WTC11 (cell line): Measurements from ENCODE around the gene CPHXL. TPM values are rescaled to one million over a fixed set of nuclear protein-coding genes. Genes with fewer than 3 reads are reported as not detected.

Source experiments
- ATAC-seq: fragments of 200-7000 bp; cut with Tn5 transposase; 2 replicates; pipeline ENCODE4 v1.10.0; 2021; ENCODE audit warnings: mild to moderate bottlenecking, moderate library complexity
- CTCF ChIA-PET: fragments of 300-600 bp; sonication (Branson Sonifier 250); formaldehyde crosslinking; loops from one replicate; lab custom pipeline; 2021; ENCODE audit warnings: antibody characterized with exemption; lab: Charles Lee
- POLR2A ChIA-PET: fragments of 350-600 bp; sonication (Branson Sonifier 250); formaldehyde crosslinking; loops from one replicate; lab custom pipeline; 2021; ENCODE audit warnings: antibody characterized with exemption; lab: Charles Lee
- DNase-seq: peaks from one replicate; pipeline ENCODE4 v3.0.0; 2021; ENCODE audit warnings: low spot score
- H3K27ac Mint-ChIP-seq: 2 replicates; pipeline ENCODE4 v1.8.0; 2021; ENCODE audit warnings: mixed read lengths
- H3K27me3 Mint-ChIP-seq: 2 replicates; pipeline ENCODE4 v1.8.0; 2021; ENCODE audit warnings: low read depth, mild to moderate bottlenecking, moderate library complexity, mixed read lengths
- H3K36me3 Mint-ChIP-seq: 2 replicates; pipeline ENCODE4 v1.8.0; 2021; ENCODE audit warnings: mixed read lengths
- H3K4me1 Mint-ChIP-seq: 2 replicates; pipeline ENCODE4 v1.8.0; 2022; ENCODE audit warnings: mixed read lengths
- H3K4me3 Mint-ChIP-seq: 2 replicates; pipeline ENCODE4 v1.8.0; 2021; ENCODE audit warnings: mild to moderate bottlenecking, moderate library complexity, mixed read lengths
- H3K9me3 Mint-ChIP-seq: 2 replicates; pipeline ENCODE4 v1.8.0; 2021; ENCODE audit warnings: mixed read lengths
- ATF2 ChIP-seq: sonication (generic); formaldehyde crosslinking; IDR thresholded peaks from 2 replicates; pipeline ENCODE4 v1.8.1; 2022; ENCODE audit warnings: low read depth, missing genetic modification reagents, borderline replicate concordance
- CREM ChIP-seq: sonication (generic); formaldehyde crosslinking; IDR thresholded peaks from 2 replicates; pipeline ENCODE4 v1.8.1; 2022; ENCODE audit warnings: mild to moderate bottlenecking, missing genetic modification reagents, moderate library complexity
- E2F4 ChIP-seq: sonication (generic); formaldehyde crosslinking; IDR thresholded peaks from 2 replicates; pipeline ENCODE4 v1.8.1; 2022; ENCODE audit warnings: low read depth, mild to moderate bottlenecking, moderate library complexity, missing genetic modification reagents, borderline replicate concordance
- ERG ChIP-seq: fragments of 250-450 bp; sonication (Bioruptor Pico); IDR thresholded peaks from 2 replicates; pipeline ENCODE4 v1.8.0; 2021; ENCODE audit warnings: mild to moderate bottlenecking
- ESRRA ChIP-seq: sonication (generic); formaldehyde crosslinking; IDR thresholded peaks from 2 replicates; pipeline ENCODE4 v1.8.1; 2022; ENCODE audit warnings: mild to moderate bottlenecking, missing genetic modification reagents, borderline replicate concordance
- HMGA2 ChIP-seq: fragments of 250-450 bp; sonication (Bioruptor Pico); IDR thresholded peaks from 2 replicates; pipeline ENCODE4 v1.4.0; 2021; ENCODE audit warnings: mild to moderate bottlenecking, moderate library complexity
- JAZF1 ChIP-seq: fragments of 250-450 bp; sonication (Bioruptor Pico); IDR thresholded peaks from 2 replicates; pipeline ENCODE4 v1.9.0; 2021; ENCODE audit warnings: moderate library complexity, mild to moderate bottlenecking, inconsistent platforms
- JUN ChIP-seq: sonication (generic); formaldehyde crosslinking; IDR thresholded peaks from 2 replicates; pipeline ENCODE4 v1.8.0; 2023; ENCODE audit warnings: mild to moderate bottlenecking, missing genetic modification reagents
- MAX ChIP-seq: sonication (generic); formaldehyde crosslinking; IDR thresholded peaks from 2 replicates; pipeline ENCODE4 v1.8.0; 2022; ENCODE audit warnings: mild to moderate bottlenecking, missing genetic modification reagents
- MXD4 ChIP-seq: fragments of 250-450 bp; sonication (Bioruptor Pico); IDR thresholded peaks from 2 replicates; pipeline ENCODE4 v1.8.0; 2021; ENCODE audit warnings: mild to moderate bottlenecking, moderate library complexity, borderline replicate concordance
- MYBL2 ChIP-seq: sonication (generic); formaldehyde crosslinking; IDR thresholded peaks from 2 replicates; pipeline ENCODE4 v1.8.1; 2023; ENCODE audit warnings: mild to moderate bottlenecking, moderate library complexity, missing genetic modification reagents
- SP1 ChIP-seq: sonication (generic); formaldehyde crosslinking; conservative IDR thresholded peaks from 2 replicates; pipeline ENCODE4 v1.8.1; 2022; ENCODE audit warnings: missing genetic modification reagents
- STAT6 ChIP-seq: sonication (generic); formaldehyde crosslinking; conservative IDR thresholded peaks from 2 replicates; pipeline ENCODE4 v1.8.1; 2023; ENCODE audit warnings: mild to moderate bottlenecking, low read depth, missing genetic modification reagents, moderate library complexity
- TCF7 ChIP-seq: sonication (generic); formaldehyde crosslinking; IDR thresholded peaks from 2 replicates; pipeline ENCODE4 v1.8.0; 2022; ENCODE audit warnings: mild to moderate bottlenecking, low read depth, missing genetic modification reagents, moderate library complexity
- TEAD4 ChIP-seq: sonication (generic); formaldehyde crosslinking; IDR thresholded peaks from 2 replicates; pipeline ENCODE4 v1.8.0; 2022; ENCODE audit warnings: mild to moderate bottlenecking, missing genetic modification reagents
- ZBTB21 ChIP-seq: sonication (generic); formaldehyde crosslinking; IDR thresholded peaks from 2 replicates; pipeline ENCODE4 v1.8.1; 2023; ENCODE audit warnings: mild to moderate bottlenecking, missing genetic modification reagents, borderline replicate concordance
- ZNF425 ChIP-seq: fragments of 250-450 bp; sonication (Bioruptor Pico); conservative IDR thresholded peaks from 2 replicates; pipeline ENCODE4 v1.9.0; 2021; ENCODE audit warnings: mild to moderate bottlenecking
- ZNF512 ChIP-seq: sonication (generic); formaldehyde crosslinking; IDR thresholded peaks from 2 replicates; pipeline ENCODE4 v1.8.1; 2022; ENCODE audit warnings: missing genetic modification reagents, borderline replicate concordance
- ZNF532 ChIP-seq: fragments of 250-450 bp; sonication (Bioruptor Pico); IDR thresholded peaks from 2 replicates; pipeline ENCODE4 v1.9.0; 2021; ENCODE audit warnings: mild to moderate bottlenecking, borderline replicate concordance
- ZSCAN18 ChIP-seq: fragments of 250-450 bp; sonication (Bioruptor Pico); IDR thresholded peaks from 2 replicates; pipeline ENCODE4 v2.1.2; 2022; ENCODE audit warnings: mild to moderate bottlenecking, moderate library complexity
- total RNA-seq: library from RNA; stranded (reverse); gene quantifications from 3 replicates; pipeline ENCODE4 v1.2.3, GENCODE V29; 2021

CPHXL gene
- total RNA-seq, 1 experiment from 2014 or later: not detected

GRCh38 chr16:75714661-75715060 lies 11.6 kb downstream of the CPHXL start (continued):
- TF ChIP-seq STAT6 (CRISPR knock-in tag) (no peak), CREM (CRISPR knock-in tag) (no peak), HMGA2 (no peak), MXD4 (no peak), ZNF512 (CRISPR knock-in tag) (no peak)

- H3K4me3 Mint-ChIP-seq: no peak overlapping the region
- H3K27ac Mint-ChIP-seq: no peak overlapping the region
- H3K36me3 Mint-ChIP-seq: peaks cover 40% of the 10 kb centered on the region
- peaks cover 91% of the 10 kb centered on the region for H3K9me3 Mint-ChIP-seq
- H3K27me3 Mint-ChIP-seq: peaks cover 18% of the 10 kb centered on the region
- DNase-seq: no peak
- ATAC-seq: no peak
- no peaks in the 10 kb centered on the region for H3K4me1 Mint-ChIP-seq
- CTCF ChIA-PET: no interaction called here
- POLR2A ChIA-PET: no interaction called here
- no peak for TF ChIP-seq TCF7
- TF ChIP-seq JUN: no peak
- TF ChIP-seq SP1: no peak
- no peak for TF ChIP-seq ESRRA
- no peak for TF ChIP-seq ZBTB21 (CRISPR knock-in tag)
- TF ChIP-seq ZSCAN18: no peak
- no peak for TF ChIP-seq ZNF425 (CRISPR knock-in tag)
- TF ChIP-seq MAX (CRISPR knock-in tag): no peak
- no peak for TF ChIP-seq JAZF1
- no peak for TF ChIP-seq E2F4
- TF ChIP-seq ATF2 (CRISPR knock-in tag): no peak
- no peak for TF ChIP-seq ZNF532 (CRISPR knock-in tag)
- TF ChIP-seq ERG (CRISPR knock-in tag): no peak
- TF ChIP-seq MYBL2 (CRISPR knock-in tag): no peak
- TF ChIP-seq TEAD4 (CRISPR knock-in tag): no peak
Measured at GRCh38 chr16:75710344-75710743, 15.9 kb downstream of the CPHXL start.
